Osteocyte (in vitro differentiated cells): Measurements from ENCODE around the gene VAT1L. TPM values are rescaled to one million over a fixed set of nuclear protein-coding genes. Genes with fewer than 3 reads are reported as not detected.

Experiments
- DNase-seq: peaks from one replicate; pipeline ENCODE4 v3.0.0; 2021; ENCODE audit warnings: mixed read lengths; ENCODE audit not compliant: unreplicated experiment; ENCODE audit errors: extremely low spot score
- H3K27ac Mint-ChIP-seq: one replicate; pipeline ENCODE4 v1.8.0; 2021; ENCODE audit warnings: mild to moderate bottlenecking, mixed read lengths; ENCODE audit not compliant: unreplicated experiment
- H3K27me3 Mint-ChIP-seq: one replicate; pipeline ENCODE4 v1.8.0; 2021; ENCODE audit warnings: mixed read lengths; ENCODE audit not compliant: unreplicated experiment
- H3K36me3 Mint-ChIP-seq: one replicate; pipeline ENCODE4 v1.8.0; 2021; ENCODE audit warnings: mixed read lengths; ENCODE audit not compliant: unreplicated experiment
- H3K4me1 Mint-ChIP-seq: one replicate; pipeline ENCODE4 v1.8.0; 2021; ENCODE audit warnings: mixed read lengths; ENCODE audit not compliant: unreplicated experiment
- H3K4me3 Mint-ChIP-seq: one replicate; pipeline ENCODE4 v1.8.0; 2021; ENCODE audit warnings: mild to moderate bottlenecking, moderate library complexity, mixed read lengths; ENCODE audit not compliant: unreplicated experiment
- H3K9me3 Mint-ChIP-seq: one replicate; pipeline ENCODE4 v1.8.0; 2021; ENCODE audit warnings: mixed read lengths; ENCODE audit not compliant: unreplicated experiment
- CTCF ChIP-seq: fragments of 200-600 bp; sonication (generic); IDR thresholded peaks from 2 replicates; pipeline ENCODE4 v1.5.0; 2021; ENCODE audit warnings: antibody characterized with exemption, mild to moderate bottlenecking, moderate library complexity
- total RNA-seq: library from RNA; stranded (reverse); gene quantifications from 2 replicates; pipeline ENCODE4 v1.2.1, GENCODE V29; 2021

VAT1L gene
- total RNA-seq, 1 donor from 2014 or later, result not detected

- Mint-ChIP-seq H3K27ac (peak overlapping the region; percentile 57), H3K36me3 (no peaks in the 10 kb centered on the region), H3K27me3 (no peaks in the 10 kb centered on the region), H3K4me3 (no peak overlapping the region), H3K9me3 (no peaks in the 10 kb centered on the region), H3K4me1 (peaks cover 4% of the 10 kb centered on the region)
- no peak for DNase-seq
- TF ChIP-seq CTCF, result no peak
These were observed 50.4 kb downstream of the VAT1L start for GRCh38 chr16:77838597-77839255.

GRCh38 chr16:77840093-77840492 is 51.7 kb downstream of the VAT1L start:
- Mint-ChIP-seq H3K9me3 (no peaks in the 10 kb centered on the region), H3K27me3 (no peaks in the 10 kb centered on the region), H3K4me3 (no peak overlapping the region), H3K27ac (no peak overlapping the region), H3K4me1 (no peaks in the 10 kb centered on the region), H3K36me3 (no peaks in the 10 kb centered on the region)
- TF ChIP-seq CTCF, result no peak
- no peak for DNase-seq

- H3K9me3 Mint-ChIP-seq, result no peaks in the 10 kb centered on the region
- H3K4me3 Mint-ChIP-seq, result no peak overlapping the region
- H3K27ac Mint-ChIP-seq, result no peak overlapping the region
- no peaks in the 10 kb centered on the region for H3K4me1 Mint-ChIP-seq
- H3K36me3 Mint-ChIP-seq, result no peaks in the 10 kb centered on the region
- TF ChIP-seq CTCF, result no peak
- DNase-seq, result no peak
- H3K27me3 Mint-ChIP-seq, result no peaks in the 10 kb centered on the region
These were observed 52.5 kb downstream of the VAT1L start for GRCh38 chr16:77840673-77841501.

DNA sequence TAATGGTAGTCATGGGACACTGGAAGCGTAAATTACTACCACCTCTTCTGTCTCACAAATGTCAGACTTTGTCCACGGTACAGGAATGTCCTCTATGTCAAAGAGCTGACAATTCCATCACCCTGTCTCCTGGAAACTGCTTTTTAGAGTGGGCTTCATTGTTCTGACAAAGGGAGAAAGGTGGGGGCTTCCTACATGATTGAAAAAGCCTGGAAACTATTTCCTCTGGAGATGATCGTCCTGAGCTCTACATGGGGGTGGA is 53.1 kb downstream of the VAT1L start:
- Mint-ChIP-seq H3K4me1 (no peaks in the 10 kb centered on the region), H3K36me3 (no peaks in the 10 kb centered on the region), H3K27ac (no peak overlapping the region), H3K9me3 (no peaks in the 10 kb centered on the region), H3K27me3 (no peaks in the 10 kb centered on the region), H3K4me3 (no peak overlapping the region)
- DNase-seq, result no peak
- TF ChIP-seq CTCF, result no peak

DNA sequence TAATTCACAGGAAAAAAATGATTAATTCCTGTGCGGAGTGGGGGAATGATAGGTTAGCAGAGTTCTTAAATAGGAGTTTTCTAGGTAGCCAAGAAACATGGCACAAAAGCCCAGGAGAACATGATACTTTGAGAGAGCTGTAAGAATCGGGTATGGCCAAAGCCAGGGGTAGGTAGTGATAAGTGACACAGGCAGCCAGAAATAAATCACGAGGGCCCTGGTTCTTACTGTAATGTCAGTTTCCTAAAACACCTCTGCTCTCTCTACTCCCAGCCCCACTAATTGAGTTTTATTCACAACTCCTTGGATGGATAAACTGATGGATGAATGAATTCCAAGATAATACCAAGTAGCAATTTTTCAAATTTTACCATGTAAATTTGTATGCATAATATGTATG is 54.1 kb downstream of the VAT1L start:
- no peaks in the 10 kb centered on the region for H3K27me3 Mint-ChIP-seq
- H3K4me1 Mint-ChIP-seq, result no peaks in the 10 kb centered on the region
- no peak for TF ChIP-seq CTCF
- H3K27ac Mint-ChIP-seq, result no peak overlapping the region
- no peaks in the 10 kb centered on the region for H3K36me3 Mint-ChIP-seq
- DNase-seq, result no peak
- no peaks in the 10 kb centered on the region for H3K9me3 Mint-ChIP-seq
- H3K4me3 Mint-ChIP-seq, result no peak overlapping the region
